H1 (cell line): ENCODE results near the gene RFXAP. TPM values are rescaled to one million over a fixed set of nuclear protein-coding genes. Genes with fewer than 3 reads are reported as not detected.

ENCODE experiments used
- CTCF ChIA-PET: fragments of 300-600 bp; sonication (Branson Sonifier 250); formaldehyde crosslinking; loops from one replicate; lab custom pipeline; 2021; ENCODE audit not compliant: partially characterized antibody; lab: Charles Lee
- POLR2A ChIA-PET: fragments of 300-600 bp; sonication (Branson Sonifier 250); formaldehyde crosslinking; loops from one replicate; lab custom pipeline; 2021; ENCODE audit warnings: inconsistent platforms; ENCODE audit not compliant: partially characterized antibody; lab: Charles Lee
- DNase-seq, 2 experiments: peaks; one replicate each; pipeline versions ENCODE4 v3.0.0 to v3.0.0-alpha.2; 2010 to 2022; ENCODE audit warnings: low spot score in 2 of 2, low read depth in 1 of 2, mixed read lengths in 1 of 2
- FAIRE-seq: peaks from 2 replicates; lab custom pipeline; 2011; peaks lifted over from hg19 to GRCh38; lab: Jason Lieb, UNC
- H2AFZ ChIP-seq: 2 replicates; pipeline ENCODE4 v1.8.1; 2012; ENCODE audit warnings: low read length, inconsistent platforms
- H2AK5ac ChIP-seq: 2 replicates; pipeline ENCODE4 v1.6.1; 2013; ENCODE audit warnings: low read depth, low read length
- H2BK120ac ChIP-seq: replicated peaks from 2 replicates; pipeline ENCODE3; 2013; ENCODE audit warnings: low read depth, low read length, inconsistent platforms
- H2BK12ac ChIP-seq: 2 replicates; pipeline ENCODE4 v1.6.1; 2013; ENCODE audit warnings: low read depth, low read length
- H2BK15ac ChIP-seq: 2 replicates; pipeline ENCODE4 v1.6.1; 2013; ENCODE audit warnings: low read length
- H2BK20ac ChIP-seq: 2 replicates; pipeline ENCODE4 v1.6.1; 2013; ENCODE audit warnings: low read length
- H2BK5ac ChIP-seq: 2 replicates; pipeline ENCODE4 v1.6.1; 2013; ENCODE audit warnings: low read depth, low read length
- H3K14ac ChIP-seq: 2 replicates; pipeline ENCODE4 v1.6.1; 2013; ENCODE audit warnings: inconsistent platforms; ENCODE audit not compliant: insufficient read length
- H3K18ac ChIP-seq: 2 replicates; pipeline ENCODE4 v1.6.1; 2013; ENCODE audit warnings: low read length; ENCODE audit errors: extremely low read depth
- H3K23ac ChIP-seq: 2 replicates; pipeline ENCODE4 v1.6.1; 2013; ENCODE audit warnings: inconsistent platforms; ENCODE audit not compliant: insufficient read length
- H3K23me2 ChIP-seq: 2 replicates; pipeline ENCODE4 v1.6.1; 2013; ENCODE audit warnings: low read depth, low read length
- H3K27ac ChIP-seq: 2 replicates; pipeline ENCODE4 v1.6.1; 2011; ENCODE audit warnings: low read depth, low read length, inconsistent platforms
- H3K27me3 ChIP-seq, 4 experiments: replicated peaks in 1 of 4; 1 replicate in 1 of 4; 2 replicates in 3 of 4; pipeline versions ENCODE4 v1.6.1 to v1.8.1; 2011 to 2013; ENCODE audit warnings: low read length in 3 of 4, mild to moderate bottlenecking in 3 of 4, inconsistent platforms in 2 of 4, mixed read lengths in 2 of 4, moderate library complexity in 1 of 4; ENCODE audit not compliant: control insufficient read depth in 3 of 4, insufficient read depth in 3 of 4; ENCODE audit errors: extremely low read depth in 1 of 4
- H3K36me3 ChIP-seq, 4 experiments: 2 replicates each; pipeline versions ENCODE4 v1.6.1 to v1.8.1; 2011 to 2013; ENCODE audit warnings: mild to moderate bottlenecking in 4 of 4, low read length in 3 of 4, moderate library complexity in 2 of 4, control low read depth in 1 of 4, inconsistent platforms in 1 of 4; ENCODE audit not compliant: insufficient read depth in 4 of 4, control insufficient read depth in 2 of 4
- H3K4ac ChIP-seq: replicated peaks from 2 replicates; pipeline ENCODE3; 2013; ENCODE audit warnings: low read length, low read depth, mixed read lengths, inconsistent platforms; ENCODE audit not compliant: insufficient read length
- H3K4me1 ChIP-seq, 4 experiments: replicated peaks in 1 of 4; 1 replicate in 1 of 4; 2 replicates in 3 of 4; pipeline versions ENCODE4 v1.6.1 to v1.8.1; 2011 to 2013; ENCODE audit warnings: low read length in 3 of 4, inconsistent platforms in 2 of 4, mixed read lengths in 1 of 4; ENCODE audit not compliant: insufficient read depth in 4 of 4, control insufficient read depth in 3 of 4
- H3K4me2 ChIP-seq, 2 experiments: 2 replicates each; pipeline versions ENCODE4 v1.6.1 to v1.8.1; 2011 to 2013; ENCODE audit warnings: low read depth in 2 of 2, low read length in 2 of 2, control low read depth in 1 of 2, inconsistent platforms in 1 of 2, mild to moderate bottlenecking in 1 of 2; ENCODE audit not compliant: insufficient read depth in 1 of 2
- H3K4me3 ChIP-seq, 4 experiments: fragments of 200-600, 300-600 bp in 1 of 4; sonication (generic), shearing (Covaris generic), sonication (Bioruptor Twin) in 1 of 4; 2 replicates each; pipeline versions ENCODE4 v1.5.1 to v1.8.1; 2011 to 2016; ENCODE audit warnings: low read length in 4 of 4, low read depth in 3 of 4, control low read depth in 2 of 4, inconsistent platforms in 2 of 4, mild to moderate bottlenecking in 2 of 4, mixed read lengths in 1 of 4, moderate library complexity in 1 of 4; ENCODE audit not compliant: insufficient read depth in 2 of 4; ENCODE audit errors: extremely low read depth in 1 of 4
- H3K56ac ChIP-seq: replicated peaks from 2 replicates; pipeline ENCODE3; 2013; ENCODE audit warnings: low read depth, mild to moderate bottlenecking, mixed read lengths, low read length, inconsistent platforms; ENCODE audit not compliant: insufficient read length
- H3K79me1 ChIP-seq: 2 replicates; pipeline ENCODE4 v1.6.1; 2013; ENCODE audit warnings: low read depth, low read length, control low read depth
- H3K79me2 ChIP-seq, 2 experiments: 2 replicates each; pipeline versions ENCODE4 v1.6.1 to v1.8.1; 2012 to 2013; ENCODE audit warnings: low read length in 2 of 2, mild to moderate bottlenecking in 2 of 2, inconsistent platforms in 1 of 2; ENCODE audit not compliant: insufficient read depth in 2 of 2, control insufficient read depth in 1 of 2
- H3K9ac ChIP-seq, 4 experiments: replicated peaks in 1 of 4; 1 replicate in 1 of 4; 2 replicates in 3 of 4; pipeline versions ENCODE4 v1.6.1 to v1.8.1; 2011 to 2013; ENCODE audit warnings: low read depth in 3 of 4, low read length in 3 of 4, control low read depth in 2 of 4, mild to moderate bottlenecking in 2 of 4, moderate library complexity in 2 of 4, inconsistent platforms in 1 of 4; ENCODE audit errors: extremely low read depth in 1 of 4
- H3K9me3 ChIP-seq, 2 experiments: 2 replicates each; pipeline versions ENCODE4 v1.6.1 to v1.8.1; 2012 to 2013; ENCODE audit warnings: mild to moderate bottlenecking in 2 of 2, moderate library complexity in 2 of 2, control low read depth in 1 of 2, inconsistent platforms in 1 of 2, low read depth in 1 of 2, low read length in 1 of 2, mixed read lengths in 1 of 2; ENCODE audit not compliant: insufficient read depth in 2 of 2
- H4K20me1 ChIP-seq, 2 experiments: replicated peaks in 1 of 2; 2 replicates each; pipeline versions ENCODE3 to v1.8.1; 2011 to 2013; ENCODE audit warnings: inconsistent platforms in 2 of 2, low read length in 2 of 2, mild to moderate bottlenecking in 1 of 2; ENCODE audit not compliant: insufficient read depth in 2 of 2, control insufficient read depth in 1 of 2
- H4K5ac ChIP-seq: 2 replicates; pipeline ENCODE4 v1.6.1; 2013; ENCODE audit warnings: low read length, low read depth, mixed read lengths, inconsistent platforms; ENCODE audit not compliant: insufficient read length
- H4K8ac ChIP-seq: 2 replicates; pipeline ENCODE4 v1.8.0; 2013; ENCODE audit warnings: mild to moderate bottlenecking, moderate library complexity, low read length, inconsistent platforms; ENCODE audit not compliant: insufficient read depth; ENCODE audit errors: extremely low read depth
- H4K91ac ChIP-seq: replicated peaks from 2 replicates; pipeline ENCODE3; 2013; ENCODE audit warnings: low read length, mixed read lengths, inconsistent platforms; ENCODE audit not compliant: insufficient read length
- EGR1 ChIP-seq: IDR thresholded peaks from 2 replicates; pipeline ENCODE4 v1.6.1; 2011; ENCODE audit warnings: low read depth, low read length, borderline replicate concordance
- FOSL1 ChIP-seq: IDR thresholded peaks from 2 replicates; pipeline ENCODE4 v1.6.1; 2011; ENCODE audit warnings: mild to moderate bottlenecking, low read depth, low read length, moderate library complexity; ENCODE audit not compliant: insufficient read depth
- HDAC2 ChIP-seq, 2 experiments: fragments of 300-600 bp in 1 of 2; sonication (generic) in 1 of 2; IDR thresholded peaks; 2 replicates each; pipeline ENCODE4 v1.6.1; 2011 to 2012; ENCODE audit warnings: low read depth in 2 of 2, low read length in 2 of 2, mild to moderate bottlenecking in 2 of 2, moderate library complexity in 2 of 2, borderline replicate concordance in 1 of 2, inconsistent platforms in 1 of 2
- JUND ChIP-seq: IDR thresholded peaks from 2 replicates; pipeline ENCODE4 v1.6.1; 2011; ENCODE audit warnings: mild to moderate bottlenecking, improper control_type of control experiment, low read length
- KDM4A ChIP-seq: IDR thresholded peaks from one replicate; pipeline ENCODE4 v1.7.1; 2012; ENCODE audit warnings: low read depth, mild to moderate bottlenecking, moderate library complexity, low read length, inconsistent platforms; ENCODE audit not compliant: severe bottlenecking
- KDM5A ChIP-seq: fragments of 200-600 bp; IDR thresholded peaks from 2 replicates; pipeline ENCODE4 v1.7.1; 2012; ENCODE audit warnings: mild to moderate bottlenecking, low read length, inconsistent platforms, mixed read lengths
- MAFK ChIP-seq: IDR thresholded peaks from 2 replicates; pipeline ENCODE4 v1.6.1; 2012; ENCODE audit warnings: low read depth, mild to moderate bottlenecking, improper control_type of control experiment, low read length
- NANOG ChIP-seq: IDR thresholded peaks from 2 replicates; pipeline ENCODE4 v1.6.1; 2011; ENCODE audit warnings: low read length, low read depth, mild to moderate bottlenecking, inconsistent platforms; ENCODE audit not compliant: insufficient read depth, poor library complexity, severe bottlenecking
- SIRT6 ChIP-seq: IDR thresholded peaks from one replicate; pipeline ENCODE4 v1.7.1; 2012; ENCODE audit warnings: low read length, inconsistent platforms
- TBP ChIP-seq: IDR thresholded peaks from 2 replicates; pipeline ENCODE4 v1.6.1; 2011; ENCODE audit warnings: low read depth, low read length, improper control_type of control experiment
- ZNF274 ChIP-seq: IDR thresholded peaks from 2 replicates; pipeline ENCODE4 v1.7.0; 2012; ENCODE audit warnings: low read length, borderline replicate concordance; ENCODE audit errors: extremely low read depth
- WGBS, 2 experiments: shearing (Covaris generic) in 1 of 2; methylation state at CpG; one replicate each; pipeline versions ENCODE4 v1.1.6 to v1.1.7; 2013 to 2015; ENCODE audit warnings: low lambda C conversion rate in 2 of 2, mixed read lengths in 2 of 2, inconsistent platforms in 1 of 2, low coverage in 1 of 2, missing lambda C conversion rate in 1 of 2; ENCODE audit not compliant: insufficient replicate concordance in 2 of 2, insufficient coverage in 1 of 2, insufficient read length in 1 of 2; ENCODE audit errors: extremely low coverage in 1 of 2, missing lambda C conversion rate in 1 of 2; 5-methylcytosine and 5-hydroxymethylcytosine counted together
- polyA plus RNA-seq, 7 experiments: library from polyadenylated mRNA; depleted of rRNA in 3 of 7; stranded (reverse) in 5 of 7; unstranded in 2 of 7; fragments of >200 nt in 5 of 7; fragments of 200-250 nt in 2 of 7; gene quantifications; 1 replicate in 5 of 7; 2 replicates in 1 of 7; 4 replicates in 1 of 7; pipeline versions ENCODE4 v1.2.1 to v1.2.3, GENCODE V29; 2011 to 2013; ENCODE audit warnings: missing spikeins in 2 of 7, mixed read lengths in 2 of 7
- total RNA-seq: library from RNA; stranded (reverse); fragmentation: NEBNext Ultra II Directional; extraction: Animal tissue kit (Norgen Biotek cat#: 25700); gene quantifications from 2 replicates; pipeline ENCODE4 v1.2.1, GENCODE V29; 2021
- TF ChIP-seq, protein P1 (sequence below): IDR thresholded peaks from 2 replicates; pipeline ENCODE4 v1.6.1; 2011; ENCODE audit warnings: low read length, improper control_type of control experiment

RFXAP gene
- total and polyA plus RNA-seq, 2 of the 8 experiments (the other 6 are each of a cell fraction or from before 2014, with no cell fraction given), result 5.2 to 11.5 TPM

DNA sequence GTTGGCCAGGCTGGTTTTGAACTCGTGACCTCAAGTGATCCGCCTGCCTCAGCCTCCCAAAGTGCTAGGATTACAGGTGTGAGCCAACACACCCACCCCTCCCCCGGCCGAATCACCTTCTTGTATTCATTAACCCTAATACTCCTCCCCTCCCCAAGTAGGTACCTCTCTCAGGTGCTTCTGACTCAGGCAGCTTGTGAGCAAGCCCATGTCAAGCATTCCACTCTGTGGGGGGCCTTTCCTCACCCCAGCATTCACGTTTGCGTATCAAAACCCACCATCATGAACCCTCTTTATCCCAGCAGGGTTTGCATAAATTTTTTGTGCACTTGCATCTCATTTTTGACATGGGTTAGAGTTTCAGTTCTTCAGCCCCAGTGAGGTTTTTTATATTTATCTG is 23.6 kb upstream of the RFXAP start:
- DNase-seq (peak; percentile 63 to 70), FAIRE-seq (peak; percentile 70)
- H3K14ac ChIP-seq, result no peak overlapping the region
- peaks cover 0 to 1% (median 0%) of the 10 kb centered on the region in 4 experiments; a peak in 1 of 7 replicates for H3K27me3 ChIP-seq
- no peaks in the 10 kb centered on the region for H3K23me2 ChIP-seq
- H3K9me3 ChIP-seq, result no peaks in the 10 kb centered on the region
- no peak overlapping the region for H3K9ac ChIP-seq
- H2BK15ac ChIP-seq, result no peak overlapping the region
- peaks cover 0 to 8% (median 2%) of the 10 kb centered on the region in 4 experiments; a peak in 3 of 7 replicates for H3K4me1 ChIP-seq
- H2AK5ac ChIP-seq, result no peak overlapping the region
- H3K79me2 ChIP-seq, result no peaks in the 10 kb centered on the region
- H4K8ac ChIP-seq, result no peak overlapping the region
- no peak overlapping the region for H3K27ac ChIP-seq
- no peak overlapping the region for H4K5ac ChIP-seq
- no peaks in the 10 kb centered on the region for H3K79me1 ChIP-seq
- peak overlapping the region; percentile 42 to 46 for H3K4me2 ChIP-seq
- WGBS, 2 experiments, result 50% methylated on average over 6 of the region's 6 CpGs; no CpG with 5 or more reads in 1 of the 2 experiments
- H2AFZ ChIP-seq, result no peak overlapping the region
- H2BK120ac ChIP-seq, result no peak overlapping the region
- no peak overlapping the region for H3K23ac ChIP-seq
- no peak overlapping the region for H3K56ac ChIP-seq
- ChIA-PET POLR2A (interaction anchor here (0.6 kb wide), 1 partner anchor 543 kb away, joined by 3 read pairs; no protein-coding TSS in a partner anchor), CTCF (interaction anchor here (1.1 to 2.3 kb wide), 2 partner anchors 18 to 59 kb away, joined by 4 to 7 read pairs; no protein-coding TSS in a partner anchor)
- H3K4me3 ChIP-seq, result no peak overlapping the region; a peak in 1 of 8 replicates
- no peak overlapping the region for H3K4ac ChIP-seq
- peak overlapping the region; percentile 6; the same call in 1 of the 2 replicates for H2BK5ac ChIP-seq
- H2BK12ac ChIP-seq, result no peak overlapping the region
- H3K36me3 ChIP-seq, result no peaks in the 10 kb centered on the region
- H4K20me1 ChIP-seq, result no peaks in the 10 kb centered on the region
- H2BK20ac ChIP-seq, result no peak overlapping the region
- H3K18ac ChIP-seq, result no peak overlapping the region
- no peak overlapping the region for H4K91ac ChIP-seq
- no peak for TF ChIP-seq ZNF274
- no peak for TF ChIP-seq KDM4A
- no peak; the same call in 1 of the 2 replicates for TF ChIP-seq JUND
- TF ChIP-seq MAFK, result no peak
- no peak for TF ChIP-seq TBP
- TF ChIP-seq NANOG, result peak; percentile 95
- TF ChIP-seq HDAC2 (IDR thresholded peaks at IDR 0.05; ENCODE audit: borderline replicate concordance in 1 of 2, low read depth in 2 of 2, low read length in 2 of 2), result peak in 1 of 2 experiments; percentile 29; a peak in 1 of 4 replicates
- TF ChIP-seq EGR1, result no peak
- TF ChIP-seq FOSL1, result no peak
- TF ChIP-seq SIRT6, result no peak
- TF ChIP-seq, protein P1, sequence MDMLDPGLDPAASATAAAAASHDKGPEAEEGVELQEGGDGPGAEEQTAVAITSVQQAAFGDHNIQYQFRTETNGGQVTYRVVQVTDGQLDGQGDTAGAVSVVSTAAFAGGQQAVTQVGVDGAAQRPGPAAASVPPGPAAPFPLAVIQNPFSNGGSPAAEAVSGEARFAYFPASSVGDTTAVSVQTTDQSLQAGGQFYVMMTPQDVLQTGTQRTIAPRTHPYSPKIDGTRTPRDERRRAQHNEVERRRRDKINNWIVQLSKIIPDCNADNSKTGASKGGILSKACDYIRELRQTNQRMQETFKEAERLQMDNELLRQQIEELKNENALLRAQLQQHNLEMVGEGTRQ, result no peak
- no peak for TF ChIP-seq KDM5A
